COLO668 (cell line): Measurements from ENCODE around the gene OR10V1.

Source experiments
- DNase-seq: peaks from one replicate; lab custom pipeline; 2025; ENCODE audit not compliant: unreplicated experiment; lab: John Stamatoyannopoulos, UW

OR10V1 gene

DNA sequence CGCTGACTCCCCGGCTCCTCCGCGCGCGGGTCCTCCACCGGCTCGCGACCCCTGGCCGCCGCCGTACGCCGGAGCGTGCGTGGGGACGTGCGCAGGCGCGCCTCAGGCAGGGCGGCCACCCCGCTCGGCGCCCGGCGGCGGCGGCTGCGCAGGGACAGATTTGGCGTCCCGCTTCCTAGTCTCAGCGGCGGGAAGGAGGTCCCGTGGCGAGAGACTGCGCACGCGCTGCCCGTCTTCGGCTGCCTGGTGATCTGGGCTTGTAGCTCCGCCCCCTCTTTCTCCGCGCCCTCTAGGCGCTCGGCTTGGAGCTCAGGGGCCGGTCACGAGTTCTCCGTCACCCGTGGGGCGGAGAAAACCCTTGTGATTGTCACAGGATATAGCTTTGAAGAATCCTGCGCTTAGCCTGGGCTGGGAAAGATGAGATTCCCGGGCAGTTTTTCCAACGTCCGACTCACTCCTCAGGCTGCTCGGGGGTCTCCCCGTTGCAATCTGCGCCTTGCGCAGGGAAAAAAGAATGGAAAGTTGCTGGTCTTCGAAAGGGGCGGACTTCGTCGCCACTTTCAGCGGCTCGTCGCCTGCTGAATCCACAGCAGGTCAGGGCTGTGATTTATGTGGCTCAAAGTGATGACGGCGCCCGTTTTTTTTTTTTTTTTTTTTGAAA lies 44.6 kb downstream of the OR10V1 start, which contains the start of gene PATL1:
PATL1 (minus strand) TSS at position 88 of the 661 bp plus-strand sequence. CDS start 142 bp downstream, outside the sequence.
- DNase-seq, result peak; percentile 98

GRCh38 chr11:59668188-59668949 lies 45.3 kb downstream of the OR10V1 start:
- peak; percentile 39 for DNase-seq

DNA sequence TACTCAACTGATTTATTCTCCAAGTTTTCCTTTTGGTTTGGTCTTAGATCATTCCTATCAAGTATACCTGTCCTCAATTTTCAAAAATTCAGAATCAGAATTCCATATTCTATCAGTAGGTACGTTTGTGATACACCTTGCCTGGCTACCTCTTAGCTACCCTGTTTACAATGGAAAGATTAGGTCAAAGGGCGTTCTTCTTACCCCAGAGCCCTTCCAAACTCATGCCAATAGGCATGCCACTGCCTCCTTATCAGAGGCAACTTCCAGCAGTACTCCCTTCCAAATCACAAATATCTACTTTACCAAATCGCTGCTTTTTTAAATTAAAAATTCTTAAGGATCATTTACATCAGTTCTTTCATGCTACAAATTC lies 45.8 kb downstream of the OR10V1 start:
- DNase-seq, result no peak

- DNase-seq, result no peak
These were observed 46.7 kb downstream of the OR10V1 start for GRCh38 chr11:59666969-59667368.
